Caco-2 (cell line): ENCODE results near the gene SNX30. TPM values are rescaled to one million over a fixed set of nuclear protein-coding genes. Genes with fewer than 3 reads are reported as not detected.
A peak's percentile ranks its signal among the peaks of the same experiment; 100 is the strongest.
"Not testable (repeated sequence)": the region's sequence is repeated elsewhere in the genome, so short reads cannot be mapped to it uniquely, and the experiment has no call there.

Experiments
- BruUV-seq: library from RNA; stranded (reverse); fragments of 400-500 nt; replicated peaks from 2 replicates; lab custom pipeline; 2021; lab: Mats Ljungman, UMichigan
- CTCF ChIA-PET: fragments of 300-600 bp; sonication (Branson Sonifier 250); formaldehyde crosslinking; loops from one replicate; lab custom pipeline; 2022; ENCODE audit warnings: antibody characterized with exemption; lab: Charles Lee
- POLR2A ChIA-PET: fragments of 300-600 bp; sonication (Branson Sonifier 250); formaldehyde crosslinking; loops from one replicate; lab custom pipeline; 2022; ENCODE audit warnings: antibody characterized with exemption; lab: Charles Lee
- DNase-seq, 2 experiments: peaks; one replicate each; pipeline versions ENCODE4 v3.0.0 to v3.0.0-alpha.2; 2020 to 2022
- H3K27me3 ChIP-seq: replicated peaks from 2 replicates; pipeline ENCODE4 v1.6.0; 2011; ENCODE audit warnings: low read length; ENCODE audit not compliant: control insufficient read depth, insufficient read depth
- H3K36me3 ChIP-seq: 2 replicates; pipeline ENCODE4 v1.5.1; 2011; ENCODE audit warnings: low read length; ENCODE audit not compliant: control insufficient read depth, insufficient read depth
- H3K4me1 ChIP-seq: fragments of 250-450 bp; sonication (Bioruptor Pico); 2 replicates; pipeline ENCODE4 v1.5.1; 2020; ENCODE audit warnings: mild to moderate bottlenecking
- H3K4me3 ChIP-seq: 2 replicates; pipeline ENCODE4 v1.5.1; 2011; ENCODE audit warnings: low read depth, mild to moderate bottlenecking, control low read depth, low read length
- H3K9me3 ChIP-seq: fragments of 250-450 bp; sonication (Bioruptor Pico); 2 replicates; pipeline ENCODE4 v1.5.1; 2020; ENCODE audit warnings: mild to moderate bottlenecking, moderate library complexity
- H3K27ac Mint-ChIP-seq: one replicate; pipeline ENCODE4 v1.8.0; 2022; ENCODE audit warnings: mixed read lengths; ENCODE audit not compliant: unreplicated experiment
- H3K27me3 Mint-ChIP-seq: one replicate; pipeline ENCODE4 v1.8.0; 2022; ENCODE audit warnings: mixed read lengths; ENCODE audit not compliant: insufficient read depth, unreplicated experiment
- H3K36me3 Mint-ChIP-seq: one replicate; pipeline ENCODE4 v1.8.0; 2022; ENCODE audit warnings: mild to moderate bottlenecking, mixed read lengths; ENCODE audit not compliant: insufficient read depth, unreplicated experiment
- H3K4me1 Mint-ChIP-seq: one replicate; pipeline ENCODE4 v1.8.0; 2022; ENCODE audit warnings: low read depth, mixed read lengths; ENCODE audit not compliant: unreplicated experiment
- H3K4me3 Mint-ChIP-seq: one replicate; pipeline ENCODE4 v1.8.0; 2022; ENCODE audit warnings: mild to moderate bottlenecking, moderate library complexity, mixed read lengths; ENCODE audit not compliant: unreplicated experiment
- H3K9me3 Mint-ChIP-seq: one replicate; pipeline ENCODE4 v1.8.0; 2022; ENCODE audit warnings: mixed read lengths; ENCODE audit not compliant: unreplicated experiment
- CTCF ChIP-seq, 2 experiments: fragments of 200-600 bp in 1 of 2; IDR thresholded peaks; 1 replicate in 1 of 2; 2 replicates in 1 of 2; pipeline versions ENCODE4 v1.5.1 to v1.8.0; 2011 to 2022; ENCODE audit warnings: antibody characterized with exemption in 1 of 2, control low read depth in 1 of 2, inconsistent platforms in 1 of 2, low read depth in 1 of 2, low read length in 1 of 2, mild to moderate bottlenecking in 1 of 2, moderate library complexity in 1 of 2; ENCODE audit not compliant: insufficient read depth in 1 of 2, severe bottlenecking in 1 of 2, unreplicated experiment in 1 of 2
- intact Hi-C: fragments of 100-400 bp; cut with micrococcal nuclease; formaldehyde crosslinking; loops from one replicate; pipeline ENCODE4 v1.10.0; 2022; ENCODE audit not compliant: unreplicated experiment
- total RNA-seq: library from RNA; stranded (reverse); gene quantifications from 2 replicates; pipeline ENCODE4 v1.2.3, GENCODE V29; 2022

Gene SNX30
- total RNA-seq, 1 experiment from 2014 or later, result 21.8 TPM

GRCh38 chr9:112719241-112719691, 31.3 kb upstream of the SNX30 start:
- no peak for TF ChIP-seq CTCF (IDR thresholded peaks at IDR 0.05; ENCODE audit: insufficient read depth in 1 of 2, low read depth in 1 of 2, low read length in 1 of 2, severe bottlenecking in 1 of 2, unreplicated experiment in 1 of 2)
- intact Hi-C loops, result loop anchor here (5.0 kb wide), 1 partner anchor 103 kb away; no protein-coding TSS in a partner anchor
- H3K36me3 Mint-ChIP-seq, result peaks cover 6% of the 10 kb centered on the region
- CTCF ChIA-PET, result interaction anchor here (1.4 to 1.7 kb wide), 2 partner anchors 18 to 74 kb away, joined by 7 to 18 read pairs; no protein-coding TSS in a partner anchor
- peaks cover 7% of the 10 kb centered on the region for H3K4me1 Mint-ChIP-seq
- DNase-seq, result no peak
- BruUV-seq, result no TSS peak
- Histone ChIP-seq H3K4me3 (no peak overlapping the region), H3K27me3 (no peaks in the 10 kb centered on the region), H3K36me3 (no peaks in the 10 kb centered on the region), H3K9me3 (no peaks in the 10 kb centered on the region), H3K4me1 (no peaks in the 10 kb centered on the region)
- no peaks in the 10 kb centered on the region for H3K27me3 Mint-ChIP-seq
- POLR2A ChIA-PET, result no interaction called here
- H3K4me3 Mint-ChIP-seq, result peak overlapping the region; percentile 88
- H3K9me3 Mint-ChIP-seq, result no peaks in the 10 kb centered on the region
- H3K27ac Mint-ChIP-seq, result no peak overlapping the region

- POLR2A ChIA-PET, result interaction anchor here (0.6 kb wide), 1 partner anchor 32 kb away, joined by 3 read pairs; no protein-coding TSS in a partner anchor
- Mint-ChIP-seq H3K27me3 (no peaks in the 10 kb centered on the region), H3K4me3 (no peak overlapping the region), H3K4me1 (peaks cover 7% of the 10 kb centered on the region), H3K9me3 (no peaks in the 10 kb centered on the region), H3K36me3 (peaks cover 6% of the 10 kb centered on the region), H3K27ac (no peak overlapping the region)
- H3K9me3 ChIP-seq, result no peaks in the 10 kb centered on the region
- DNase-seq, result no peak
- no peaks in the 10 kb centered on the region for H3K27me3 ChIP-seq
- no TSS peak for BruUV-seq
- CTCF ChIA-PET, result no interaction called here
- intact Hi-C loops, result loop anchor here (5.0 kb wide), 1 partner anchor 103 kb away; no protein-coding TSS in a partner anchor
- H3K4me1 ChIP-seq, result no peaks in the 10 kb centered on the region
- no peaks in the 10 kb centered on the region for H3K36me3 ChIP-seq
- H3K4me3 ChIP-seq, result no peak overlapping the region
- no peak for TF ChIP-seq CTCF (IDR thresholded peaks at IDR 0.05; ENCODE audit: insufficient read depth in 1 of 2, low read depth in 1 of 2, low read length in 1 of 2, severe bottlenecking in 1 of 2, unreplicated experiment in 1 of 2)
Measured at GRCh38 chr9:112719696-112720095, 30.9 kb upstream of the SNX30 start.

- no peaks in the 10 kb centered on the region for H3K27me3 Mint-ChIP-seq
- no peaks in the 10 kb centered on the region for H3K4me1 ChIP-seq
- peaks cover 6% of the 10 kb centered on the region for H3K36me3 Mint-ChIP-seq
- no peaks in the 10 kb centered on the region for H3K9me3 ChIP-seq
- DNase-seq, result no peak
- ChIA-PET CTCF (interaction anchor here (0.7 kb wide), 1 partner anchor 92 kb away, joined by 7 read pairs; no protein-coding TSS in a partner anchor), POLR2A (interaction anchor here (0.6 kb wide), 2 partner anchors 32 to 108 kb away, joined by 3 read pairs; no protein-coding TSS in a partner anchor)
- no peak for TF ChIP-seq CTCF (IDR thresholded peaks at IDR 0.05; ENCODE audit: insufficient read depth in 1 of 2, low read depth in 1 of 2, low read length in 1 of 2, severe bottlenecking in 1 of 2, unreplicated experiment in 1 of 2)
- H3K4me3 Mint-ChIP-seq, result no peak overlapping the region
- H3K4me1 Mint-ChIP-seq, result peaks cover 7% of the 10 kb centered on the region
- no peak overlapping the region for H3K4me3 ChIP-seq
- H3K27me3 ChIP-seq, result no peaks in the 10 kb centered on the region
- H3K36me3 ChIP-seq, result no peaks in the 10 kb centered on the region
- no peaks in the 10 kb centered on the region for H3K9me3 Mint-ChIP-seq
- BruUV-seq, result no TSS peak
- intact Hi-C loops, result no loop called here
- no peak overlapping the region for H3K27ac Mint-ChIP-seq
Measured at GRCh38 chr9:112720113-112720780, 30.3 kb upstream of the SNX30 start.

- H3K9me3 Mint-ChIP-seq, H3K36me3 ChIP-seq, H3K27me3 ChIP-seq, H3K36me3 Mint-ChIP-seq, intact Hi-C loops, BruUV-seq, POLR2A ChIA-PET, CTCF ChIA-PET, DNase-seq, H3K27ac Mint-ChIP-seq, H3K9me3 ChIP-seq, H3K4me3 Mint-ChIP-seq, H3K4me3 ChIP-seq, H3K27me3 Mint-ChIP-seq, H3K4me1 ChIP-seq, H3K4me1 Mint-ChIP-seq: not testable (repeated sequence)
Measured at GRCh38 chr9:112722749-112723148, 27.8 kb upstream of the SNX30 start.
